ENCODE results near the gene CCDC116.
A peak's percentile ranks its signal among the peaks of the same experiment; 100 is the strongest.

CCDC116 gene

GRCh38 chr22:21622011-21622918, 10.3 kb upstream of the CCDC116 start:
- no peak for TF ChIP-seq CTCF (IDR thresholded peaks at IDR 0.05; ENCODE audit: low read depth, low read length, missing control alignments)
- no peak for DNase-seq (ENCODE audit: low read depth)
- in situ Hi-C loops (cut with HindIII; ENCODE audit: low sequenced_read_pairs) = no loop called here
- H3K4me3 ChIP-seq (ENCODE audit: low read depth, low read length) = no peak overlapping the region

- no peak overlapping the region for H3K4me3 ChIP-seq (ENCODE audit: low read depth, low read length)
- in situ Hi-C loops (cut with HindIII; ENCODE audit: low sequenced_read_pairs) = no loop called here
- no peak for DNase-seq (ENCODE audit: low read depth)
- TF ChIP-seq CTCF (IDR thresholded peaks at IDR 0.05; ENCODE audit: low read depth, low read length, missing control alignments) = no peak
These were observed 9.5 kb upstream of the CCDC116 start for GRCh38 chr22:21622919-21623647.

GRCh38 chr22:21623648-21623970, 9.0 kb upstream of the CCDC116 start:
- no peak for DNase-seq (ENCODE audit: low read depth)
- no peak overlapping the region for H3K4me3 ChIP-seq (ENCODE audit: low read depth, low read length)
- in situ Hi-C loops (cut with HindIII; ENCODE audit: low sequenced_read_pairs) = no loop called here
- TF ChIP-seq CTCF (IDR thresholded peaks at IDR 0.05; ENCODE audit: low read depth, low read length, missing control alignments) = no peak

- TF ChIP-seq CTCF (IDR thresholded peaks at IDR 0.05; ENCODE audit: low read depth, low read length, missing control alignments) = peak; percentile 63
- in situ Hi-C loops (cut with HindIII; ENCODE audit: low sequenced_read_pairs) = no loop called here
- no peak for DNase-seq (ENCODE audit: low read depth)
- H3K4me3 ChIP-seq (ENCODE audit: low read depth, low read length) = no peak overlapping the region
These were observed 8.3 kb upstream of the CCDC116 start for GRCh38 chr22:21624120-21624879.

- no peak for DNase-seq (ENCODE audit: low read depth)
- in situ Hi-C loops (cut with HindIII; ENCODE audit: low sequenced_read_pairs) = no loop called here
- H3K4me3 ChIP-seq (ENCODE audit: low read depth, low read length) = no peak overlapping the region
- no peak for TF ChIP-seq CTCF (IDR thresholded peaks at IDR 0.05; ENCODE audit: low read depth, low read length, missing control alignments)
These were observed 7.4 kb upstream of the CCDC116 start for GRCh38 chr22:21624880-21625791.

Measured in astrocyte of the cerebellum (primary cell).